GM21619 (cell line): ENCODE measurements around the gene NBPF15.
"Not testable (repeated sequence)": the region's sequence is repeated elsewhere in the genome, so short reads cannot be mapped to it uniquely, and the experiment has no call there.

Experiments
- ATAC-seq: cut with Tn5 transposase; IDR thresholded peaks from one replicate; pipeline ENCODE4 v1.9.1; 2021; ENCODE audit not compliant: unreplicated experiment

NBPF15 gene

GRCh38 chr1:144461136-144461759, at the start of gene NBPF15:
Gene NBPF15, minus strand, starts transcription at chr1:144461669. Its CDS starts 21,666 bp downstream, at chr1:144440003.
- peak; percentile 97 for ATAC-seq

GRCh38 chr1:144496429-144496828, 35.0 kb upstream of the NBPF15 start:
- ATAC-seq: not testable (repeated sequence)

GRCh38 chr1:144494130-144494529, 32.7 kb upstream of the NBPF15 start:
- not testable (repeated sequence) for ATAC-seq

DNA sequence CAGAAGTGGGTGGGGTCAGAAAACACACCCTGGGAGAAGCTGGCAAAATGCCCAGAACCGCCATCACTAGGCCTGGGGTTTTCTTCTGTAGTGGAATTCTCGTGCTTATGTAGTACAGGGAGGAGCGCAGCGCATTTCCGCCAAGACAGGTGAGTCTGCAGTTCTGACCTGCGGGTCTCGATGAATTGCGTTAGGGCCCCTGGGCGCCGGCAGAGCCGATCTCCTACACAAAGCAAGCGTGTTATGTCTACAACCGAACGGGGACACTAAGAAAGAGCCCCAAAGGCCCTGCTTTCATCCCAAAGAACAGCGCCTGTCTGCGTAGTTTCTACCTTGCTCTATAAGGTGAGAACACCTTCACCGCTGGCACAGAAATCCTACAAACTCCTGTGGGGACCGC, 28.9 kb upstream of the NBPF15 start:
- ATAC-seq: not testable (repeated sequence)

GRCh38 chr1:144487002-144487401, 25.5 kb upstream of the NBPF15 start:
- not testable (repeated sequence) for ATAC-seq

DNA sequence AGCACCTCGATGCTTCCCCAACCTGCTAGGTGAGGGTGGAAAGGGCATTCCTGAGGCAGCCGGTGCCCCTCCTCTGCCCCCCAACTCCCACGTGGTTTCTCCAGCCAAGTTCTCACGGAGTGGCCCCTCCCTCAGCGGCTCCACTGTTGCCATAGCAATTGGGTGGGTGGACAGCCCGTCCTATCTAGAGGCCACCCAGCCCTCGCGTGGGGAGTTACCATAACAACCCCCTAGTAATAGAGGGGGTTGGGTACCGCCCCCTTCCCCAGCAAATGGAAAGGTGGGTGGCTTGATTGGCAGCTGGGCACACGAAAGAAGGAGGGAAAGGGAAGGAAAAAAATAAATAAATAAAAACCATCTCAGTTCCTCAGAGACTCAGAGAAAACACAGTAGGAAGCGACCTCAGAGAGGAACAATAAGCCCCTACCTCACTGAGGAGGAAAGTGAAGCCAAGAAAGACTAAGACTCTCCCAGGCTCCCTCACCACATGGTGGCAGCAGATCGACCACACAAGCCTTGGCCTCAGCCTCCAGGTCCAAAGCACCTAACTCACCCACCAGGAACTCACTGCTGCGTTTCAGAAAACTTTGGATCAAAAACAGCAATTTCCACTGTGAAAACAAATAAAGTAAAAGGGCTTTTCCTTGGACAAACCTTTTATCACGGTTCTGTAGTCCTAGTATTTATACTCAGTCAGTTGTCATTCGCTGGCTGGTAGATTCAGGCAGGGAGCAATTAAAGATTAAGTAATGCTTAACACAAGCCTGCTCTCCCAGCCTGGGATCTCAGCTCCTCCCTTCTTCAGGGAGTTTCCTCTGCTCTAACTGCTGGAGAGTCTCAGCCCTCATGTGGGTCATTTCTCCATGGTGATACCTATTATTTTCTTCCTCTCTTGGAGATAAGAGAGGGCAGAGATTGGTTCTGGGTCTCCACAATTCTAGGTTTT, 23.9 kb upstream of the NBPF15 start:
- not testable (repeated sequence) for ATAC-seq

DNA sequence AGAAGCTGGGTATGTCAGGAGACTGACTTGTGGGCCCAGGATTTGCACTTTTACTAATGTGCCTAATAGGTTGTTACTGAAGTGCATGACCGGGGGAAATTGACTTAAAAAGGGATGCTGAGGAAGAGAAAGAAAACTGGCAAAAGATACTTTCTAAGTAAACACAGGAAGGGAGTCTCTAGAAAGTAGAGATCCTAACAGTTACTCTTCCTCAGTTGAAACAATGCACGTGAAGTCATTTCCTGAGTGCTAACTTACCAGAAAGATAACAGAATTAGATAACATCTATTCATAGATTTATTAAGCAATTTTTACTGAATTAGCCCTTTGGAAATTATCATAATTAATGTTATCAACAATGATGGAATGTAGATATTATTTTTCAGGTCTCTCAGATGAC, 12.4 kb upstream of the NBPF15 start:
- ATAC-seq: not testable (repeated sequence)

- not testable (repeated sequence) for ATAC-seq
Observed at GRCh38 chr1:144471434-144471833, 10.0 kb upstream of the NBPF15 start.

DNA sequence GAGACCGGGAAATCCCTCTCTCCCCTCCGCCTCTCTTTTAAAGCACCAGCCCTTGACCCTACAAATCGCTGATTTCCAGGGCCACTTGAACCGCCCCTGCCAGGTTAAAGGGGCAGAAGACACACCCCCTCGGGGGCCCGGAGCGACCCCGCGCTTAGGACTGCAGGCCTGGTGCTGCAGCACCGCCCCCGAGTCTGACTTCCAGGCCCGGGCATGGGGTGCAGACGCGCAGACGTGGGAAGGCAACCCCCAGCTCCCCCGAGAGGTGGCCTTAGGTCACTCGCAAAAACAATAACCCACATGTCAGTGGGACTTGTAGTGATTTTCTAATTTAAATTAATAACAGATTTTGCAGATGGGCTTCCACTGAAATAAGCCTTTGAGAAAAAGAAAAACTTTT, 309 bp upstream of the NBPF15 start:
- not testable (repeated sequence) for ATAC-seq

- ATAC-seq: peak; percentile 42
Observed at GRCh38 chr1:144460686-144461085, 783 bp downstream of the NBPF15 start.

DNA sequence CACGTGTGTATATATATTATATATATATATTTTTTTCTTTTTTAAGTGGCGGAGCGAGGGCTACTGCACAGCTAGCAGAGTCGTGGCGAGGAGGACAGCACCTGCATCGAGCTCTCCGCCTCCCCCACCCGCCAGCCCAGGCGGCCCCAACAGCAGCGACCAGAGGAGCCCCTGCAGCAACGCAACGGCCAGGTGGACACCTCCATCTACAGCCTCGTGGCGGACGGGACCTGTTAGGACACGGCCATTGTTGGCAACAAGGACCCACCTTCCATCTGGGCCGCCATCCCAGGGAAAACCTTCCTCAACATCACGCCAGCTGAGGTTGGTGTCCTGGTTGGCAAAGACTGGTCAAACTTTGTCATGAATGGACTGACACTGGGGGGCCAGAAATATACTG, 19.1 kb downstream of the NBPF15 start:
- ATAC-seq: not testable (repeated sequence)

DNA sequence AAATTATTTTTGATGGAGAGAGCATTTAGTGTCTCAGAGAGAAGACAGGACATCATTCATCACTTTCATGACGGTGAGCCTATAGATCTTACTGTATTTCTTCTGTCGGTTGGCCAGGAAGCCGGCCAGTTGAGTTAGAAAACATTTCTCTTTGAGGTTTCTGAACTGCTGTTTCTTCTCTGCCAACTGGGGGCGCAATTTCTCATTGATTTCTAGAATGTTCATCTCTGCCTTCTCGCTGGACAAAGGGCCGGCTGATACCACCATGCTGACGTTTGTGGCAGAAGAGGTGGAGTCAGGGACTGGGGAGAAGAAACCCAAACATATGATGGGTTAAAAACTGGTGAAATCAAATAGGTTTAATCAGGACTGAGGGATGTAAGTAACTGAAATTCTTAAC, 21.7 kb downstream of the NBPF15 start:
- ATAC-seq: not testable (repeated sequence)

DNA sequence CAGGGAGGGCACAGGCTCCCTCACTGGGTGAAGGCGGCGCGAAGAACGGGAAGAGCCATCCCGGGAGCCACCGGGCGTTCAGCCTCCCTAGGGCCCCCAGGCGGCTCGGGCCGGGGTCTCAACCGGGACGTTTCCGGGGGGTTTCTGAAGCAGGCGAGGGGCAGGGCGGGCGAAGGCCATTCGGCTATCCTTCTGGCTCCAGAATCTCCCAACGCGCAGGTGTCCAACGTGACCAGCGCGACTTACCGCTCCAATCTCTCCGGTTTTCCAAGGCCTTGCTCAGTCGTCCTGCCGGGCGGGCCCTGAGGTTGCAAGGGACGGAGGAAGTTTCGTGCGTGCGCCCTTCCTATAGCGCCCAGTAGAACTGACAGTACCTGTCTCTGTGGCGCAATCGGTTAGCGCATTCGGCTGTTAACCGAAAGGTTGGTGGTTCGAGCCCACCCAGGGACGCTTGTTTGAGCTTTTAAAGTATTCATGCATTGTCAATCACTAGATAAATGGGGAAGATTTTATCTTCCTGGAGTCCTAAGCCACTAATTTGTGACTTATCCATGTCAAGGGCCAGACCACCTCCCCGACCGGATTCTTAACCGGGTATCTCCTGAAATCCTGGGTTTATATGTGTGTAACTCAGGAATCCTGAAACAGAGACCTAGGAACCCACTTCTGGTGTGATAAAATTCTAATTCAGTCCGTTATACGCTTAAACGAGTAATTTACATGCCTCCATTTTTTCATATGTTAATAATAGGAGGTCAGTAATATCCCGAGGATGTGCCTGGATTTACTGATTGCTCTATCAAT, 42.4 kb downstream of the NBPF15 start:
- ATAC-seq: not testable (repeated sequence)

DNA sequence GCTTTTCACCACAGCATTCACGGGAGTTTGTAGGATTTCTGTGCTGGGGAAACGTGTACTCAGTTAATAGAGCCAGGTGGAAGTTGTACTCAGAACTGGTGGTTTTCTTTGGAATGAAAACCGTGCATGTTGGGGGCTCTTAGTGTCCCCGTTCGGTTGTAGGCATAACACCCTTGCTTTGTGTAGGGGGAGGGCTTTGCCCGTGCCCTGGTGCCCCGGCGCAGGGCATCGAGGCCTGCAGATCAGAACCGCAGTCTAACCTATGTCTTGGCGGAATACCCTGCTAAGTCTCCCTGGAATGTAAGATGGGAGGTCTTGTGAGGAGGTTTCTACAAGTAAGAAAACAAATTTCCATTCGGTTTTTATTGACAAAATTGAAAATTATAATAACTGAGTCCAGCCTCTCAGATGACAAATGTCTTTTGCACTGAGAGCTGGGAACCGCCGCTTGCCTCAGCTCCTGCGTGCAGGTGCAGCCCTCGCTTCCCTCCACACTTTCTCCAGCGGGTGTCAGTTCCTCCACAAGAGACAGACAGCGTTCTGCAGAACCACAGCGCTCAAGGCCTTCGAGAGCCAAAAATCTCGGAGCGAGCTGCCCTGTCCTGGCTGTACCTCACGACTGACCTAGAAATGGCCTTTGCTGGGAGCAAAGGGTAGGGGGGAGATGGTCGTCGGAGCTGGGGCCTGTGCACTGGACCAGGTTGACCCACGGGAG, 47.9 kb downstream of the NBPF15 start:
- ATAC-seq: not testable (repeated sequence)

GRCh38 chr1:144412491-144413403, 48.7 kb downstream of the NBPF15 start:
- peak; percentile 90 for ATAC-seq

DNA sequence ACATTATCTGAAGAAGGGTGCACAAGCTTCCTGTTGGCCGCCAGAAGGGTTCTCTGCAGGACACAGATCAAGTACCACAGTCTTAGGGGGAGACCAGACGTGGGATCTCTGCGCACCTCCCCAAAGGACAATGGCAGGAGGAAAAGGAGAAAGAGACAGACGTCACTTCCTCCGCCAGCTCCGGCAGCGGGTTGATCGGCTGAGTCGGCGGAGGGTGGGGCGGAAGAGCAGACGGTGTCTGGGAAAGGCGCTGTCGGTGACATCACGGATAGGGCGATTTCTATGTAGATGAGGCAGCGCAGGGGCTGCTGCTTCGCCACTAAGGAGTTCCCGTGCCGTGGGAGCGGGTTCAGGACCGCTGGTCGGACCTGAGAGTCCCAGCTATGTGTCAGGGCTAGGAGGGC, 49.4 kb downstream of the NBPF15 start:
- peak; percentile 52 for ATAC-seq

DNA sequence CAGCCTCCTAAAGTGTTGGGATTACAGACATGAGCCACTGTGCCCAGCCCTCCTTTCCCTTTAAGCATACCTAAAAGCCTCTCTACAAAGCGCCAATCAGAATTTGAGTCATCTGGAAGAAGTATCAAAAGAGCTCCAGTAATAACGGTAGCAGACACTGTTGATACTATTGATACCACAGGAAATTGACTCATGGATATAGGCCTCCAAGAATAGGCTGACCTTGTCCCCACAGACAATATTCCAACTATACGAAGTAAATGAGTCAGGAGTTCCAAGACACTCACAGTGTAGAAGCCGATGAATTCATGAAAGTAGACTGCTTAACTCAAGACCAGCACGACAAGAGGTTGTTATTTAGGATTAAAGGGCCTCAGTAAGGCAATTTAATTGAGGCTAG, 58.7 kb downstream of the NBPF15 start:
- ATAC-seq: not testable (repeated sequence)

DNA sequence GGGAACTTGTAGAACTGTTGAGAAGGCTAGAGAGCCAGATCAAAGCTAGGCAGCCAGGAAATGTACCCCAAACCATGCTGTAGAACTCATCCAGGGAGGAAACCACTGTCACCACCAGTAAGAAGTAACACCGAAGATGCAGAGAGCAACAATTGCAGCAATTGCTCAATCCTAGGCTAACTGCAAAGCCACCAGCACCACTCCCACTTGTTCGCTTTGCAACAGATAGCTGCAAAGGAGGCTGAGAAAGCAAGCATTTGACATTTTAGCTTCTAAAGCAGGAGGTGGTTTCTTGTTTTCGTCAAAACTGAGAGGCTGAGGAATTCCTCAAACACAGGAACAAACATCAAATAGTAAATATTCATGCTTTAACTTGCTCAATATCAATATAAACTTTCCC, 89.8 kb downstream of the NBPF15 start:
- ATAC-seq: not testable (repeated sequence)
